ENCODE results near the gene STK24.

STK24 gene

GRCh38 chr13:98528663-98529064 is 48.2 kb downstream of the STK24 start:
- DNase-seq: no peak

GRCh38 chr13:98527526-98527925 is 49.4 kb downstream of the STK24 start:
- DNase-seq: no peak

GRCh38 chr13:98526182-98526512 is 50.8 kb downstream of the STK24 start:
- no peak for DNase-seq

GRCh38 chr13:98525456-98526181 is 51.3 kb downstream of the STK24 start:
- no peak for DNase-seq

- DNase-seq: no peak
Observed at GRCh38 chr13:98524793-98525192, 52.1 kb downstream of the STK24 start.

- DNase-seq: no peak
Observed at GRCh38 chr13:98524391-98524790, 52.5 kb downstream of the STK24 start.

- no peak for DNase-seq
Observed at GRCh38 chr13:98523455-98524102, 53.3 kb downstream of the STK24 start.

- DNase-seq: no peak
Observed at GRCh38 chr13:98522371-98522770, 54.5 kb downstream of the STK24 start.

- DNase-seq: no peak
Observed at GRCh38 chr13:98521461-98522247, 55.3 kb downstream of the STK24 start.

- DNase-seq: no peak
Observed at GRCh38 chr13:98520674-98521449, 56.0 kb downstream of the STK24 start.

GRCh38 chr13:98519976-98520375 is 56.9 kb downstream of the STK24 start:
- DNase-seq: no peak

- no peak for DNase-seq
Observed at GRCh38 chr13:98517576-98518310, 59.2 kb downstream of the STK24 start.

- peak; percentile 13 for DNase-seq
Observed at GRCh38 chr13:98515818-98516465, 61.0 kb downstream of the STK24 start.

- DNase-seq: no peak
Observed at GRCh38 chr13:98514288-98514687, 62.6 kb downstream of the STK24 start.

GRCh38 chr13:98513837-98514236 is 63.1 kb downstream of the STK24 start:
- DNase-seq: no peak

GRCh38 chr13:98512774-98513665 is 63.9 kb downstream of the STK24 start:
- no peak for DNase-seq

- no peak for DNase-seq
Observed at GRCh38 chr13:98511435-98511834, 65.5 kb downstream of the STK24 start.

- no peak for DNase-seq
Observed at GRCh38 chr13:98510156-98510509, 66.8 kb downstream of the STK24 start.

GRCh38 chr13:98509271-98510155 is 67.4 kb downstream of the STK24 start:
- DNase-seq: peak; percentile 64

- DNase-seq: no peak
Observed at GRCh38 chr13:98508685-98509084, 68.2 kb downstream of the STK24 start.
